WTC11 (cell line): ENCODE data around the gene F2. TPM values are rescaled to one million over a fixed set of nuclear protein-coding genes. Genes with fewer than 3 reads are reported as not detected.

ENCODE experiments used
- ATAC-seq: fragments of 200-7000 bp; cut with Tn5 transposase; 2 replicates; pipeline ENCODE4 v1.10.0; 2021; ENCODE audit warnings: mild to moderate bottlenecking, moderate library complexity
- CTCF ChIA-PET: fragments of 300-600 bp; sonication (Branson Sonifier 250); formaldehyde crosslinking; loops from one replicate; lab custom pipeline; 2021; ENCODE audit warnings: antibody characterized with exemption; lab: Charles Lee
- POLR2A ChIA-PET: fragments of 350-600 bp; sonication (Branson Sonifier 250); formaldehyde crosslinking; loops from one replicate; lab custom pipeline; 2021; ENCODE audit warnings: antibody characterized with exemption; lab: Charles Lee
- DNase-seq: peaks from one replicate; pipeline ENCODE4 v3.0.0; 2021; ENCODE audit warnings: low spot score
- H3K27ac Mint-ChIP-seq: 2 replicates; pipeline ENCODE4 v1.8.0; 2021; ENCODE audit warnings: mixed read lengths
- H3K27me3 Mint-ChIP-seq: 2 replicates; pipeline ENCODE4 v1.8.0; 2021; ENCODE audit warnings: low read depth, mild to moderate bottlenecking, moderate library complexity, mixed read lengths
- H3K36me3 Mint-ChIP-seq: 2 replicates; pipeline ENCODE4 v1.8.0; 2021; ENCODE audit warnings: mixed read lengths
- H3K4me1 Mint-ChIP-seq: 2 replicates; pipeline ENCODE4 v1.8.0; 2022; ENCODE audit warnings: mixed read lengths
- H3K4me3 Mint-ChIP-seq: 2 replicates; pipeline ENCODE4 v1.8.0; 2021; ENCODE audit warnings: mild to moderate bottlenecking, moderate library complexity, mixed read lengths
- H3K9me3 Mint-ChIP-seq: 2 replicates; pipeline ENCODE4 v1.8.0; 2021; ENCODE audit warnings: mixed read lengths
- ATF6 ChIP-seq: sonication (generic); formaldehyde crosslinking; IDR thresholded peaks from 2 replicates; pipeline ENCODE4 v1.8.1; 2023; ENCODE audit warnings: mild to moderate bottlenecking, missing genetic modification reagents
- CREB1 ChIP-seq: sonication (generic); formaldehyde crosslinking; IDR thresholded peaks from 2 replicates; pipeline ENCODE4 v1.8.0; 2023; ENCODE audit warnings: mild to moderate bottlenecking, missing genetic modification reagents
- GABPB1 ChIP-seq: sonication (generic); formaldehyde crosslinking; IDR thresholded peaks from 2 replicates; pipeline ENCODE4 v1.8.1; 2023; ENCODE audit warnings: mild to moderate bottlenecking, missing genetic modification reagents
- MXD4 ChIP-seq: fragments of 250-450 bp; sonication (Bioruptor Pico); IDR thresholded peaks from 2 replicates; pipeline ENCODE4 v1.8.0; 2021; ENCODE audit warnings: mild to moderate bottlenecking, moderate library complexity, borderline replicate concordance
- NFATC4 ChIP-seq: fragments of 250-450 bp; sonication (Bioruptor Pico); IDR thresholded peaks from 2 replicates; pipeline ENCODE4 v1.9.0; 2021; ENCODE audit warnings: mild to moderate bottlenecking
- NR1H2 ChIP-seq: sonication (generic); formaldehyde crosslinking; IDR thresholded peaks from 2 replicates; pipeline ENCODE4 v1.9.0; 2021; ENCODE audit warnings: mild to moderate bottlenecking, moderate library complexity, missing genetic modification reagents
- SOX15 ChIP-seq: fragments of 250-450 bp; sonication (Bioruptor Pico); IDR thresholded peaks from 2 replicates; pipeline ENCODE4 v1.9.0; 2021; ENCODE audit warnings: mild to moderate bottlenecking
- TEAD4 ChIP-seq: sonication (generic); formaldehyde crosslinking; IDR thresholded peaks from 2 replicates; pipeline ENCODE4 v1.8.0; 2022; ENCODE audit warnings: mild to moderate bottlenecking, missing genetic modification reagents
- USF2 ChIP-seq: sonication (generic); formaldehyde crosslinking; IDR thresholded peaks from 2 replicates; pipeline ENCODE4 v1.8.1; 2023; ENCODE audit warnings: mild to moderate bottlenecking, missing genetic modification reagents, moderate library complexity
- ZBTB43 ChIP-seq: sonication (generic); formaldehyde crosslinking; IDR thresholded peaks from 2 replicates; pipeline ENCODE4 v1.8.1; 2023; ENCODE audit warnings: mild to moderate bottlenecking, missing genetic modification reagents
- ZNF121 ChIP-seq: sonication (generic); formaldehyde crosslinking; IDR thresholded peaks from 2 replicates; pipeline ENCODE4 v1.8.0; 2023; ENCODE audit warnings: missing genetic modification reagents
- ZNF232 ChIP-seq: sonication (generic); formaldehyde crosslinking; IDR thresholded peaks from 2 replicates; pipeline ENCODE4 v1.8.0; 2022; ENCODE audit warnings: mild to moderate bottlenecking, missing genetic modification reagents
- ZNF416 ChIP-seq: fragments of 250-450 bp; sonication (Bioruptor Pico); IDR thresholded peaks from 2 replicates; pipeline ENCODE4 v1.9.0; 2021; ENCODE audit warnings: mild to moderate bottlenecking, inconsistent platforms
- ZNF671 ChIP-seq: fragments of 250-450 bp; sonication (Bioruptor Pico); IDR thresholded peaks from 2 replicates; pipeline ENCODE4 v1.8.0; 2021; ENCODE audit warnings: mild to moderate bottlenecking
- total RNA-seq: library from RNA; stranded (reverse); gene quantifications from 3 replicates; pipeline ENCODE4 v1.2.3, GENCODE V29; 2021
- TF ChIP-seq, protein P1 (sequence below): sonication (generic); formaldehyde crosslinking; conservative IDR thresholded peaks from 2 replicates; pipeline ENCODE4 v1.8.1; 2023; ENCODE audit warnings: mild to moderate bottlenecking, low read depth, missing genetic modification reagents, moderate library complexity

The F2 gene
- total RNA-seq, 1 experiment from 2014 or later: 0.50 TPM

DNA sequence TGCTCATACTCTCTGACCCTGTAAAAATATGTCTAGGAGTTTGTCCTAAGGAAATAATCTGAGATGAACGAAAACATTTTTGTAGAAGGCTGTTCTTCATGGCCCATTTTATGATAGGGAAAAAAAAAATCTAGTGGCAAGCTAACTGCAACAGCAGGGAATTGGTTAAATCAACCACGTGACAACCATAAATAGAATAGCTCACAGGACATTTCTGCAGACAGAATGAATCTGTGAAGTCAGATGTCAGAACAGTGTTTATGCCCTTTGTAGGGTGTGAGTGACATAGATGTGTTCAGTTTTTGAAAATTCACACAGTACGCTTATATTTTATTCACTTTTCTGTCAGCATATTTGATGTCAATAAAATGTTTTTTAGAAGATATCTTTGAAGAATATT lies 34.6 kb upstream of the F2 start:
- CTCF ChIA-PET: interaction anchor here (0.7 to 1.4 kb wide), 2 partner anchors 17 to 155 kb away, joined by 3 to 4 read pairs; partner anchors contain the start of gene ZNF408
- POLR2A ChIA-PET: no interaction called here
- TF ChIP-seq SOX15 (CRISPR knock-in tag) (no peak), ZNF121 (CRISPR knock-in tag) (no peak), ZNF232 (CRISPR knock-in tag) (no peak), TEAD4 (CRISPR knock-in tag) (no peak), USF2 (CRISPR knock-in tag) (no peak), NFATC4 (CRISPR knock-in tag) (no peak), NR1H2 (CRISPR knock-in tag) (no peak), ZBTB43 (CRISPR knock-in tag) (no peak), GABPB1 (CRISPR knock-in tag) (no peak)
- H3K4me1 Mint-ChIP-seq: no peaks in the 10 kb centered on the region
- peaks cover 6% of the 10 kb centered on the region; the same call in 1 of the 2 replicates for H3K36me3 Mint-ChIP-seq
- no peaks in the 10 kb centered on the region for H3K9me3 Mint-ChIP-seq
- no peak overlapping the region for H3K4me3 Mint-ChIP-seq
- H3K27ac Mint-ChIP-seq: peak overlapping the region; percentile 53; the same call in 1 of the 2 replicates
- no peaks in the 10 kb centered on the region for H3K27me3 Mint-ChIP-seq
- ATAC-seq (no peak), DNase-seq (no peak)

DNA sequence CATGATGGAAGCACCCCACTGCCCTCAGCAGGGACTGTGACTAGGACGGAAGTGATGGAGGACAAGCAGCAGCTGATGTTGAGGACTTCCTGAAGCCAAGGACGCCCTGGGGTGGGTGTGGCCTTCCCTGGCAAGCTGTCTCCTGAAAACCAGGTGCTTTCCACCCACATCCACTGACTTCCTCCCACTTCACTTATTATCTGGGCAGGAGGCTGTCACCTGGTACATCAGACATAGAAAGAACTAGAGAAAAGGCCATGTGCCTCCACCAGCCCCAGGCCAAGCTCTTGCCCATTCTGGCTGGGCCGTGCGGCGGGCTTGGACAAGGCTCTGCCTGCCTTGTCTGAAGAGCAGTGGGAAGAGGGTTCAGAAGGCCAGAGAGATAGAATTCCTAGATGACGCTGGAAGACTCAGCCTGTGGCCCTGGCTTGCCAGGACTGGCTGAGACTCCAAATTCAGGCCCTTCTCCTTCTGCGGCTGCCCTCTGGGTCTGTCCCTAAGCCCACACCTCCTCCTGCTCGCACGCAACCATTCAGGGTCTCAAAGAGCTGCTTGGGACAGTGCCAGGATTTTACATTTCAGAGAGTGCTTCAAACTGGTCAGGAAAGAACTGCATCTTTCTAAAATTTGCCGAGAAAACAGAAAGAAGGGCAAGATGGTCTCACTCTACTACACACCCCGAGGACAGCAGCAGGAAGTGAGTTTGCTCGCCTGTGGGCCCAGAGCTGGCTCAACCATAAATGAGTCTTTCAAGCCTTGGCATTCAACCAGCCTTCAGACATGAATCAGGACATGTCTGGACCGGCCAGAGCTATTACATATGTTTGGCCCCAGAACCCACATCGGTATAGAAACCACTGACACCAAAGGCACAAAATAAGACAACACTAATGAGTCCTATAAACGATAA lies 31.9 kb upstream of the F2 start:
- TF ChIP-seq, protein P1, sequence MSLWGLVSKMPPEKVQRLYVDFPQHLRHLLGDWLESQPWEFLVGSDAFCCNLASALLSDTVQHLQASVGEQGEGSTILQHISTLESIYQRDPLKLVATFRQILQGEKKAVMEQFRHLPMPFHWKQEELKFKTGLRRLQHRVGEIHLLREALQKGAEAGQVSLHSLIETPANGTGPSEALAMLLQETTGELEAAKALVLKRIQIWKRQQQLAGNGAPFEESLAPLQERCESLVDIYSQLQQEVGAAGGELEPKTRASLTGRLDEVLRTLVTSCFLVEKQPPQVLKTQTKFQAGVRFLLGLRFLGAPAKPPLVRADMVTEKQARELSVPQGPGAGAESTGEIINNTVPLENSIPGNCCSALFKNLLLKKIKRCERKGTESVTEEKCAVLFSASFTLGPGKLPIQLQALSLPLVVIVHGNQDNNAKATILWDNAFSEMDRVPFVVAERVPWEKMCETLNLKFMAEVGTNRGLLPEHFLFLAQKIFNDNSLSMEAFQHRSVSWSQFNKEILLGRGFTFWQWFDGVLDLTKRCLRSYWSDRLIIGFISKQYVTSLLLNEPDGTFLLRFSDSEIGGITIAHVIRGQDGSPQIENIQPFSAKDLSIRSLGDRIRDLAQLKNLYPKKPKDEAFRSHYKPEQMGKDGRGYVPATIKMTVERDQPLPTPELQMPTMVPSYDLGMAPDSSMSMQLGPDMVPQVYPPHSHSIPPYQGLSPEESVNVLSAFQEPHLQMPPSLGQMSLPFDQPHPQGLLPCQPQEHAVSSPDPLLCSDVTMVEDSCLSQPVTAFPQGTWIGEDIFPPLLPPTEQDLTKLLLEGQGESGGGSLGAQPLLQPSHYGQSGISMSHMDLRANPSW (CRISPR knock-in tag): no peak
- no peak for TF ChIP-seq ZNF416 (CRISPR knock-in tag)
- no peak for ATAC-seq
- DNase-seq: no peak
- ChIA-PET CTCF (interaction anchor here (1.3 kb wide), 1 partner anchor 13 kb away, joined by 4 read pairs; the partner anchor contains the start of genes ARHGAP1 and ZNF408), POLR2A (interaction anchor here (0.6 kb wide), 1 partner anchor 314 kb away, joined by 3 read pairs; no protein-coding TSS in a partner anchor)
- peaks cover 2% of the 10 kb centered on the region; the same call in 1 of the 2 replicates for H3K36me3 Mint-ChIP-seq
- H3K27me3 Mint-ChIP-seq: no peaks in the 10 kb centered on the region
- no peaks in the 10 kb centered on the region for H3K9me3 Mint-ChIP-seq
- H3K4me3 Mint-ChIP-seq: no peak overlapping the region
- H3K27ac Mint-ChIP-seq: peak overlapping the region; percentile 55; the same call in 1 of the 2 replicates
- no peaks in the 10 kb centered on the region for H3K4me1 Mint-ChIP-seq

DNA sequence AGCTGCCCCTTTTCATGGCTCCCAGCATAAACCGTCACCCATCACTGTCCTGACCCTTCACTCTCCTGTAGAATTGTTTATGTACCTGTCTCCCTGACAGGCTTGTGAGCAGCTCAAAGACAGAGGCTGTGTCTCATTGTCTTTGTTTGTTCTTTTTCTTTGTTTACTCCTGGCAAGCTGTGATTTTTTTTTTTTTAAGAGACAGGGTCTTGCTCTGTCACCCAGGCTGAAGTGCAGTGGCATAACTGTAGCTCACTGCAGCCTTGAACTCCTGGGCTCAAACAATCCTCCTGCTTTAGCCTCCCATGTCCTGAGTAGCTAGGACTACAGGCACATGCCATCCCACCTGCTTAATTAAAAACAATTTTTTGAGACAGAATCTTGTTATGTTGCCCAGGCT lies 28.3 kb upstream of the F2 start:
- peaks cover 2% of the 10 kb centered on the region; the same call in 1 of the 2 replicates for H3K36me3 Mint-ChIP-seq
- TF ChIP-seq MXD4 (no peak), ATF6 (CRISPR knock-in tag) (no peak), ZNF671 (CRISPR knock-in tag) (no peak), CREB1 (no peak)
- no peaks in the 10 kb centered on the region for H3K27me3 Mint-ChIP-seq
- H3K4me1 Mint-ChIP-seq: no peaks in the 10 kb centered on the region
- ChIA-PET CTCF (interaction anchor here (0.8 kb wide), 1 partner anchor 299 kb away, joined by 3 read pairs; the partner anchor contains the start of gene CHRM4), POLR2A (interaction anchor here (0.6 kb wide), 1 partner anchor 9 kb away, joined by 3 read pairs; no protein-coding TSS in a partner anchor)
- no peak overlapping the region for H3K27ac Mint-ChIP-seq
- DNase-seq (no peak), ATAC-seq (no peak)
- H3K4me3 Mint-ChIP-seq: no peak overlapping the region
- no peaks in the 10 kb centered on the region for H3K9me3 Mint-ChIP-seq
